ENCODE results near the gene TNRC6C. TPM values are rescaled to one million over a fixed set of nuclear protein-coding genes. Genes with fewer than 3 reads are reported as not detected.

The TNRC6C gene
- total RNA-seq, 1 donor from 2014 or later = 15.5 TPM

GRCh38 chr17:78144736-78145641 lies 186.5 kb downstream of the TNRC6C start:
- Mint-ChIP-seq H3K36me3 (ENCODE audit: low read depth) (peaks cover 5% of the 10 kb centered on the region), H3K4me3 (no peak overlapping the region), H3K27me3 (ENCODE audit: insufficient read depth) (no peaks in the 10 kb centered on the region), H3K27ac (no peak overlapping the region), H3K9me3 (no peaks in the 10 kb centered on the region), H3K4me1 (ENCODE audit: low read depth) (peaks cover 19% of the 10 kb centered on the region)
- no peak for DNase-seq (ENCODE audit: low spot score)
- intact Hi-C loops (cut with micrococcal nuclease) = no loop called here

- Mint-ChIP-seq H3K36me3 (ENCODE audit: low read depth) (no peaks in the 10 kb centered on the region), H3K4me1 (ENCODE audit: low read depth) (peaks cover 13% of the 10 kb centered on the region), H3K27ac (no peak overlapping the region), H3K4me3 (no peak overlapping the region), H3K9me3 (no peaks in the 10 kb centered on the region), H3K27me3 (ENCODE audit: insufficient read depth) (no peaks in the 10 kb centered on the region)
- intact Hi-C loops (cut with micrococcal nuclease) = no loop called here
- no peak for DNase-seq (ENCODE audit: low spot score)
These were observed 188.0 kb downstream of the TNRC6C start for GRCh38 chr17:78146471-78146869.

GRCh38 chr17:78146881-78147280 lies 188.4 kb downstream of the TNRC6C start:
- H3K27ac Mint-ChIP-seq = no peak overlapping the region
- intact Hi-C loops (cut with micrococcal nuclease) = no loop called here
- no peaks in the 10 kb centered on the region for H3K9me3 Mint-ChIP-seq
- no peaks in the 10 kb centered on the region for H3K27me3 Mint-ChIP-seq (ENCODE audit: insufficient read depth)
- no peak for DNase-seq (ENCODE audit: low spot score)
- H3K36me3 Mint-ChIP-seq (ENCODE audit: low read depth) = no peaks in the 10 kb centered on the region
- H3K4me3 Mint-ChIP-seq = no peak overlapping the region
- H3K4me1 Mint-ChIP-seq (ENCODE audit: low read depth) = peaks cover 13% of the 10 kb centered on the region

GRCh38 chr17:78147315-78147998 lies 189.0 kb downstream of the TNRC6C start:
- intact Hi-C loops (cut with micrococcal nuclease) = no loop called here
- H3K9me3 Mint-ChIP-seq = no peaks in the 10 kb centered on the region
- no peaks in the 10 kb centered on the region for H3K36me3 Mint-ChIP-seq (ENCODE audit: low read depth)
- peaks cover 13% of the 10 kb centered on the region for H3K4me1 Mint-ChIP-seq (ENCODE audit: low read depth)
- peak overlapping the region; percentile 34 for H3K27ac Mint-ChIP-seq
- DNase-seq (ENCODE audit: low spot score) = no peak
- no peaks in the 10 kb centered on the region for H3K27me3 Mint-ChIP-seq (ENCODE audit: insufficient read depth)
- no peak overlapping the region for H3K4me3 Mint-ChIP-seq

- intact Hi-C loops (cut with micrococcal nuclease) = no loop called here
- H3K4me1 Mint-ChIP-seq (ENCODE audit: low read depth) = peaks cover 13% of the 10 kb centered on the region
- H3K36me3 Mint-ChIP-seq (ENCODE audit: low read depth) = no peaks in the 10 kb centered on the region
- H3K27ac Mint-ChIP-seq = peak overlapping the region; percentile 40
- no peak overlapping the region for H3K4me3 Mint-ChIP-seq
- H3K27me3 Mint-ChIP-seq (ENCODE audit: insufficient read depth) = no peaks in the 10 kb centered on the region
- no peaks in the 10 kb centered on the region for H3K9me3 Mint-ChIP-seq
- no peak for DNase-seq (ENCODE audit: low spot score)
These were observed 189.9 kb downstream of the TNRC6C start for GRCh38 chr17:78148286-78149016.

- Mint-ChIP-seq H3K27ac (no peak overlapping the region), H3K9me3 (no peaks in the 10 kb centered on the region), H3K4me3 (no peak overlapping the region), H3K4me1 (ENCODE audit: low read depth) (peaks cover 13% of the 10 kb centered on the region), H3K36me3 (ENCODE audit: low read depth) (no peaks in the 10 kb centered on the region), H3K27me3 (ENCODE audit: insufficient read depth) (no peaks in the 10 kb centered on the region)
- intact Hi-C loops (cut with micrococcal nuclease) = no loop called here
- DNase-seq (ENCODE audit: low spot score) = no peak
These were observed 193.1 kb downstream of the TNRC6C start for GRCh38 chr17:78151514-78152008.

- Mint-ChIP-seq H3K27me3 (ENCODE audit: insufficient read depth) (no peaks in the 10 kb centered on the region), H3K4me3 (no peak overlapping the region), H3K36me3 (ENCODE audit: low read depth) (no peaks in the 10 kb centered on the region), H3K9me3 (no peaks in the 10 kb centered on the region), H3K27ac (no peak overlapping the region), H3K4me1 (ENCODE audit: low read depth) (peaks cover 7% of the 10 kb centered on the region)
- no peak for DNase-seq (ENCODE audit: low spot score)
- intact Hi-C loops (cut with micrococcal nuclease) = no loop called here
These were observed 196.7 kb downstream of the TNRC6C start for GRCh38 chr17:78154903-78155811.

Other genes with a start within 250 kb of the TNRC6C start
- 265 and 268 TPM in 2 replicates for gene TMC6, start 170.1 kb downstream of the TNRC6C start, total RNA-seq
- 234 and 239 TPM in 2 replicates for gene TMC8, start 172.1 kb downstream of the TNRC6C start, total RNA-seq
- not detected in 2 replicates for gene C17orf99, start 187.7 kb downstream of the TNRC6C start, total RNA-seq
- 131 and 133 TPM in 2 replicates for gene SYNGR2, start 209.9 kb downstream of the TNRC6C start, total RNA-seq
- gene TK1, start 228.3 kb downstream of the TNRC6C start, total RNA-seq = 65.8 and 66.8 TPM in 2 replicates
- gene AFMID, start 228.7 kb downstream of the TNRC6C start, total RNA-seq = 26.2 and 27.7 TPM in 2 replicates

All from activated T-helper 1 cell treated with anti-CD3 and anti-CD28 coated beads, Interleukin-12 subunit alpha, Interleukin-12 subunit beta, Interleukin-2, Interleukin-4 antibody, amounts not matched to agents 30 ng/mL and 10 ng/mL and 1 ng/mL, durations not matched to agents 14 hours and 24 hours and 36 hours (primary cell).